DND-41 (cell line): ENCODE data around the gene CEMP1.
A peak's percentile ranks its signal among the peaks of the same experiment; 100 is the strongest.
"Not testable (repeated sequence)": the region's sequence is repeated elsewhere in the genome, so short reads cannot be mapped to it uniquely, and the experiment has no call there.

ENCODE experiments used
- ATAC-seq: fragments of 200-7000 bp; cut with Tn5 transposase; 3 replicates; pipeline ENCODE4 v1.9.1; 2021; ENCODE audit warnings: low read depth; ENCODE audit not compliant: insufficient read depth
- DNase-seq: peaks from one replicate; pipeline ENCODE4 v3.0.0-alpha.2; 2020
- H2AFZ ChIP-seq: 2 replicates; pipeline ENCODE4 v1.6.0; 2012; ENCODE audit warnings: low read depth, low read length
- H3K27ac ChIP-seq: 2 replicates; pipeline ENCODE4 v1.5.1; 2012; ENCODE audit warnings: low read length, inconsistent platforms
- H3K27me3 ChIP-seq: fragments of 200-600 bp; sonication (generic); 2 replicates; pipeline ENCODE4 v1.6.0; 2012; ENCODE audit warnings: low read length, mild to moderate bottlenecking, inconsistent platforms; ENCODE audit not compliant: insufficient read depth, poor library complexity
- H3K36me3 ChIP-seq: 2 replicates; pipeline ENCODE4 v1.5.1; 2012; ENCODE audit warnings: low read length, inconsistent platforms; ENCODE audit not compliant: insufficient read depth
- H3K4me1 ChIP-seq: 2 replicates; pipeline ENCODE4 v1.5.1; 2012; ENCODE audit warnings: mild to moderate bottlenecking, low read length; ENCODE audit not compliant: insufficient read depth
- H3K4me2 ChIP-seq: 2 replicates; pipeline ENCODE4 v1.6.0; 2012; ENCODE audit warnings: mild to moderate bottlenecking, moderate library complexity, low read length, inconsistent platforms; ENCODE audit not compliant: insufficient read depth
- H3K4me3 ChIP-seq, 2 experiments: fragments of 200-600 bp in 1 of 2; shearing (Covaris generic) in 1 of 2; 2 replicates each; pipeline ENCODE4 v1.5.1; 2012 to 2016; ENCODE audit warnings: inconsistent platforms in 2 of 2, low read length in 2 of 2, mild to moderate bottlenecking in 2 of 2, low read depth in 1 of 2, moderate library complexity in 1 of 2
- H3K79me2 ChIP-seq: 2 replicates; pipeline ENCODE4 v1.6.0; 2012; ENCODE audit warnings: low read length, inconsistent platforms; ENCODE audit not compliant: insufficient read depth
- H3K9ac ChIP-seq: 2 replicates; pipeline ENCODE4 v1.6.0; 2012; ENCODE audit warnings: low read depth, mild to moderate bottlenecking, inconsistent platforms, low read length, moderate library complexity
- H3K9me3 ChIP-seq: 2 replicates; pipeline ENCODE4 v1.5.1; 2012; ENCODE audit warnings: low read length, moderate library complexity, mild to moderate bottlenecking, inconsistent platforms; ENCODE audit not compliant: insufficient read depth, severe bottlenecking
- H4K20me1 ChIP-seq: 2 replicates; pipeline ENCODE4 v1.6.0; 2012; ENCODE audit warnings: low read length; ENCODE audit not compliant: insufficient read depth
- CTCF ChIP-seq: IDR thresholded peaks from 2 replicates; pipeline ENCODE4 v1.5.1; 2012; ENCODE audit warnings: borderline replicate concordance, low read length, moderate library complexity, mild to moderate bottlenecking; ENCODE audit not compliant: poor library complexity, severe bottlenecking; ENCODE audit errors: extremely low read depth

The CEMP1 gene

GRCh38 chr16:2551420-2551889, 20.2 kb upstream of the CEMP1 start:
- not testable (repeated sequence) for DNase-seq, H4K20me1 ChIP-seq, H3K4me3 ChIP-seq, H3K9me3 ChIP-seq, H3K27ac ChIP-seq, H3K4me1 ChIP-seq, ATAC-seq, H3K36me3 ChIP-seq, H2AFZ ChIP-seq, H3K27me3 ChIP-seq, H3K79me2 ChIP-seq, H3K4me2 ChIP-seq, H3K9ac ChIP-seq
- peak; percentile 5 for TF ChIP-seq CTCF

DNA sequence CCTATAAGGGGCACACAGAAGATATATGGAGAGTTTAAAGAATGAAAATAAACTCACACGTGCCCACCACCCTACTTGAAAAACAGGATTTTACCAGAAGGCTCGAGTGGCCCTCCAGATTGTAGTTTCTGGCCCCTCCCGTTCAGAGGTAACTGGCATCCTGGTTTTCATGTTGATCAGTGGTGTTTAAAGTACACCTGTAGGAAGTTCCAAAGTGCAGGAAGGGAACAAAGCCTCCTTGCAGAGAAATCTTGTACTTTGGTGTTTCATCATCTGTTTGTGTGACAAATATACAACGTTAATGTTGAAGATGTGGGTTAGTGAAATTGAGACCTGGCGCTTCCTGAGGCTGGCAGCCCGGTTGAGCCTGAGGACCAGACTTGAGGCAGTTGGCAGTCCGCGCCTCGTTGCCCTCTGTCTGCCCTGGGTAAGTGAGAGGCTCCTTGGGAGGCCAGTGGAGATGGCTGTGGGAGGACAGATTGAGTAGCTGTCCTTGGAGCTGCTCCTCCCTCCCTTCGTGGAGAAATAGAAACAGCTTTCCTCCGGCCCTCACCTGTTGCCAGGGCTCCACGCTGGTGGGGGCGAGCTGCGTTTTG, 19.2 kb upstream of the CEMP1 start:
- not testable (repeated sequence) for H3K36me3 ChIP-seq, H3K4me3 ChIP-seq, ATAC-seq, H3K9me3 ChIP-seq, H4K20me1 ChIP-seq, H2AFZ ChIP-seq, H3K27me3 ChIP-seq, H3K4me1 ChIP-seq, H3K9ac ChIP-seq, H3K27ac ChIP-seq, DNase-seq, H3K4me2 ChIP-seq
- peaks cover 17% of the 10 kb centered on the region for H3K79me2 ChIP-seq

DNA sequence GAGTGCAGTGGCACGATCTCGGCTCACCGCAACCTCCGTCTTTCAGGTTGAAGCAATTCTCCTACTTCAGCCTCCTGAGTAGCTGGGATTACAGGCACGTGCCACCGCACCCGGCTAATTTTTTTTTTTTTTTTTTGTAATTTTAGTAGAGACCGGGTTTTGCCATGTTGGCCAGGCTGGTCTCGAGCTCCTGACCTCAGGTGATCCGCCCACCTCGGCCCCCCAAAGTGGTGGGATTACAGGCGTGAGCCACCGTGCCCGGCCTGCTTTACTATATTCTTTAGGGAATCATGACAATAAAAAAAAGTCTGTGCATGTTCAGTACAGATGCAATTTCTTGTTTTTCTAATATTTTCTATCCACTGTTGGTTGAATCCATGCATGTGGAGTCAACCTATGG, 12.6 kb upstream of the CEMP1 start:
- peaks cover 58% of the 10 kb centered on the region for H3K79me2 ChIP-seq
- H3K9ac ChIP-seq, result not testable (repeated sequence)

GRCh38 chr16:2541409-2541808, 10.2 kb upstream of the CEMP1 start:
- not testable (repeated sequence) for H3K9ac ChIP-seq, ATAC-seq, H3K4me2 ChIP-seq

More for the DNA sequence above, 12.6 kb upstream of the CEMP1 start:
- H2AFZ ChIP-seq, H3K27me3 ChIP-seq, H3K27ac ChIP-seq, ATAC-seq, H3K9me3 ChIP-seq, DNase-seq, H3K4me2 ChIP-seq, H3K36me3 ChIP-seq, H3K4me3 ChIP-seq: not testable (repeated sequence)
- Histone ChIP-seq H3K4me1 (peaks cover 20% of the 10 kb centered on the region), H4K20me1 (peaks cover 27% of the 10 kb centered on the region; the same call in 1 of the 2 replicates)

DNA sequence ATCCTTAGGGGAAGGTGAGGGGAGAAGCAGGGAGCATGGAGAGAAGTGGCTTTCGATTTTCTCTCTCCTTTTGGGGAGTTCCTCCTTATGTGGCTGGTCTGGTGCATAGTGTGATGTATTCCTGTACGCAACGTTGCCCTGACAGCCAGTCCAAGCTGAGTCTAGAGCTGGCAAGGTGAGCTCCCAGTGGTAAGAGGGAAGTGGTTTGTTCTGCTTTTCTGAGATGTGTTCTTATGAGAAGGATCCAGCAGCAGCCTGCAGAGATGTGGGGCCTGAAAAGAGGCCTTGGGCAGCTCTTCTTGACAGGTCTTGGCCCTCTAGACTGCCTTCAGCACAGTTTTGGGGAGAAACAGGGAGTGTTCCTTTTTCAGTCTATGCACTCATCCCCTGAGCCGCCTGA, 9.7 kb upstream of the CEMP1 start:
- H3K4me2 ChIP-seq, H3K36me3 ChIP-seq, H3K4me3 ChIP-seq, H3K9me3 ChIP-seq, DNase-seq, H2AFZ ChIP-seq, H3K27ac ChIP-seq, ATAC-seq, H3K27me3 ChIP-seq, H3K9ac ChIP-seq: not testable (repeated sequence)
- peaks cover 57% of the 10 kb centered on the region for H3K79me2 ChIP-seq
- H4K20me1 ChIP-seq, result peaks cover 25% of the 10 kb centered on the region; the same call in 1 of the 2 replicates
- H3K4me1 ChIP-seq, result peaks cover 36% of the 10 kb centered on the region

More at GRCh38 chr16:2541409-2541808, 10.2 kb upstream of the CEMP1 start:
- not testable (repeated sequence) for H2AFZ ChIP-seq, H3K36me3 ChIP-seq, H3K27me3 ChIP-seq, H3K9me3 ChIP-seq, H3K4me3 ChIP-seq, DNase-seq, H3K27ac ChIP-seq
- Histone ChIP-seq H4K20me1 (peaks cover 28% of the 10 kb centered on the region; the same call in 1 of the 2 replicates), H3K4me1 (peaks cover 32% of the 10 kb centered on the region), H3K79me2 (peaks cover 62% of the 10 kb centered on the region)
